Neural crest cell (in vitro differentiated cells): ENCODE data around the gene AKAP7. TPM values are rescaled to one million over a fixed set of nuclear protein-coding genes. Genes with fewer than 3 reads are reported as not detected.

Source experiments
- DNase-seq: peaks from one replicate; pipeline ENCODE4 v3.0.0; 2021; ENCODE audit warnings: low read depth, mixed read lengths, low spot score
- H3K27ac Mint-ChIP-seq: one replicate; pipeline ENCODE4 v1.8.0; 2021; ENCODE audit warnings: mild to moderate bottlenecking, mixed read lengths; ENCODE audit not compliant: unreplicated experiment
- H3K27me3 Mint-ChIP-seq: 2 replicates; pipeline ENCODE4 v1.8.0; 2021; ENCODE audit warnings: low read depth, mild to moderate bottlenecking, mixed read lengths
- H3K36me3 Mint-ChIP-seq: 2 replicates; pipeline ENCODE4 v1.8.0; 2021; ENCODE audit warnings: low read depth, mild to moderate bottlenecking, mixed read lengths
- H3K4me1 Mint-ChIP-seq: 2 replicates; pipeline ENCODE4 v1.8.0; 2021; ENCODE audit warnings: mixed read lengths
- H3K4me3 Mint-ChIP-seq: one replicate; pipeline ENCODE4 v1.8.0; 2021; ENCODE audit warnings: mild to moderate bottlenecking, mixed read lengths
- H3K9me3 Mint-ChIP-seq: 2 replicates; pipeline ENCODE4 v1.8.0; 2021; ENCODE audit warnings: mixed read lengths
- total RNA-seq: library from RNA; stranded (reverse); gene quantifications from 2 replicates; pipeline ENCODE4 v1.2.1, GENCODE V29; 2021
- TF ChIP-seq, protein P1 (sequence below): fragments of 200-600 bp; sonication (generic); conservative IDR thresholded peaks from 2 replicates; pipeline ENCODE4 v1.5.0; 2021; ENCODE audit warnings: antibody characterized with exemption, mild to moderate bottlenecking

AKAP7 gene
- total RNA-seq, 1 donor from 2014 or later = 7.8 TPM

GRCh38 chr6:131262060-131262459 is 126.8 kb downstream of the AKAP7 start:
- DNase-seq = no peak
- H3K9me3 Mint-ChIP-seq = peaks cover 5% of the 10 kb centered on the region
- TF ChIP-seq, protein P1, sequence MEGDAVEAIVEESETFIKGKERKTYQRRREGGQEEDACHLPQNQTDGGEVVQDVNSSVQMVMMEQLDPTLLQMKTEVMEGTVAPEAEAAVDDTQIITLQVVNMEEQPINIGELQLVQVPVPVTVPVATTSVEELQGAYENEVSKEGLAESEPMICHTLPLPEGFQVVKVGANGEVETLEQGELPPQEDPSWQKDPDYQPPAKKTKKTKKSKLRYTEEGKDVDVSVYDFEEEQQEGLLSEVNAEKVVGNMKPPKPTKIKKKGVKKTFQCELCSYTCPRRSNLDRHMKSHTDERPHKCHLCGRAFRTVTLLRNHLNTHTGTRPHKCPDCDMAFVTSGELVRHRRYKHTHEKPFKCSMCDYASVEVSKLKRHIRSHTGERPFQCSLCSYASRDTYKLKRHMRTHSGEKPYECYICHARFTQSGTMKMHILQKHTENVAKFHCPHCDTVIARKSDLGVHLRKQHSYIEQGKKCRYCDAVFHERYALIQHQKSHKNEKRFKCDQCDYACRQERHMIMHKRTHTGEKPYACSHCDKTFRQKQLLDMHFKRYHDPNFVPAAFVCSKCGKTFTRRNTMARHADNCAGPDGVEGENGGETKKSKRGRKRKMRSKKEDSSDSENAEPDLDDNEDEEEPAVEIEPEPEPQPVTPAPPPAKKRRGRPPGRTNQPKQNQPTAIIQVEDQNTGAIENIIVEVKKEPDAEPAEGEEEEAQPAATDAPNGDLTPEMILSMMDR = no peak
- no peak overlapping the region for H3K27ac Mint-ChIP-seq
- no peak overlapping the region for H3K4me3 Mint-ChIP-seq
- no peaks in the 10 kb centered on the region for H3K27me3 Mint-ChIP-seq
- H3K36me3 Mint-ChIP-seq = peaks cover 14% of the 10 kb centered on the region
- H3K4me1 Mint-ChIP-seq = peaks cover 17% of the 10 kb centered on the region

DNA sequence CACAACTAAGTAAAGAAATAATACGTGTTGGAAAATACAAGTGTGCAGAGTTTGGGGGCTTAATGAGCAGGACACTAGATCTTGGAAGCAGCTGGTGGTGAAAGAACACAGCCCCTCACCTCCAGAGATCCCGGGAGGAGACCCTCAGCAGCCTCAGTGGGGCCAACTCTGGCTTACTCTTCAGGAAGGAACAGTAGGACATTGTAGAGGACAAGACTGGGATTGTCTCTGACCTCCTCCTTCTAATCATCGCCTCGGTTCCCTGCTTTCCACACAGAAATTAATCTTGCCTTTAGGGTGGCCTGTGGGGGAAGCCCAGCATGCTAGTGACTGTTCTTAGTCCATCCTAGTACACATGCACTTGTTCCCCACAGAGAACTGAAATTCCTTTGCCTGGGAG is 130.7 kb downstream of the AKAP7 start:
- H3K4me1 Mint-ChIP-seq = peaks cover 8% of the 10 kb centered on the region
- no peak for DNase-seq
- TF ChIP-seq, protein P1 = no peak
- H3K27me3 Mint-ChIP-seq = no peaks in the 10 kb centered on the region
- H3K27ac Mint-ChIP-seq = no peak overlapping the region
- no peak overlapping the region for H3K4me3 Mint-ChIP-seq
- peaks cover 25% of the 10 kb centered on the region for H3K36me3 Mint-ChIP-seq
- peaks cover 11% of the 10 kb centered on the region for H3K9me3 Mint-ChIP-seq

GRCh38 chr6:131268303-131268702 is 133.0 kb downstream of the AKAP7 start:
- no peaks in the 10 kb centered on the region for H3K27me3 Mint-ChIP-seq
- no peak overlapping the region for H3K4me3 Mint-ChIP-seq
- TF ChIP-seq, protein P1 = no peak
- H3K4me1 Mint-ChIP-seq = peaks cover 8% of the 10 kb centered on the region
- H3K9me3 Mint-ChIP-seq = peaks cover 8% of the 10 kb centered on the region
- H3K36me3 Mint-ChIP-seq = peaks cover 24% of the 10 kb centered on the region
- no peak for DNase-seq
- H3K27ac Mint-ChIP-seq = no peak overlapping the region

GRCh38 chr6:131269565-131270391 is 134.5 kb downstream of the AKAP7 start:
- peaks cover 8% of the 10 kb centered on the region for H3K4me1 Mint-ChIP-seq
- no peaks in the 10 kb centered on the region for H3K27me3 Mint-ChIP-seq
- H3K9me3 Mint-ChIP-seq = peaks cover 8% of the 10 kb centered on the region
- TF ChIP-seq, protein P1 = no peak
- DNase-seq = no peak
- H3K4me3 Mint-ChIP-seq = no peak overlapping the region
- peaks cover 24% of the 10 kb centered on the region for H3K36me3 Mint-ChIP-seq
- H3K27ac Mint-ChIP-seq = no peak overlapping the region

DNA sequence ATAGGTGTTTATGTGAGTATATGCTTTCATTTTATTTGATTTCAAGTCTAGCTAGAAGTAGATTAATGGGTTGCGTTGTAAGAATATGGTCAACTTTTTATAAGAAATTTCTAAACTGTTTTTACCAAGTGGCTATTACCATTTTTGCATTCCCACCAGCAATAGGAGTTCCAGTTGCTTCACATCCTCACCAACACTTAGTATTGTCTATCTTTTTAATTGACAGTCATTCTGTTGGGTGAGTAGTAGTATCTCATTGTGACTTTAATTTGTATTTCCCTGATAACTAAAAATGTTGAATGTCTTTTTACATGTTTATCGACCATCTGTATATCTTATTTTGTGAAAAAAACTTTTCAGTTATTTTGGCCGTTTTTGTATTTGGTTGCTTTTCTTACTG is 135.3 kb downstream of the AKAP7 start:
- DNase-seq = no peak
- TF ChIP-seq, protein P1 = no peak
- no peak overlapping the region for H3K4me3 Mint-ChIP-seq
- no peaks in the 10 kb centered on the region for H3K27me3 Mint-ChIP-seq
- peaks cover 8% of the 10 kb centered on the region for H3K9me3 Mint-ChIP-seq
- H3K27ac Mint-ChIP-seq = no peak overlapping the region
- peaks cover 24% of the 10 kb centered on the region for H3K36me3 Mint-ChIP-seq
- H3K4me1 Mint-ChIP-seq = peaks cover 8% of the 10 kb centered on the region
